ENCODE data around the gene FAM50B.

FAM50B gene, protein sequence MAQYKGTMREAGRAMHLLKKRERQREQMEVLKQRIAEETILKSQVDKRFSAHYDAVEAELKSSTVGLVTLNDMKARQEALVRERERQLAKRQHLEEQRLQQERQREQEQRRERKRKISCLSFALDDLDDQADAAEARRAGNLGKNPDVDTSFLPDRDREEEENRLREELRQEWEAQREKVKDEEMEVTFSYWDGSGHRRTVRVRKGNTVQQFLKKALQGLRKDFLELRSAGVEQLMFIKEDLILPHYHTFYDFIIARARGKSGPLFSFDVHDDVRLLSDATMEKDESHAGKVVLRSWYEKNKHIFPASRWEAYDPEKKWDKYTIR

DNA sequence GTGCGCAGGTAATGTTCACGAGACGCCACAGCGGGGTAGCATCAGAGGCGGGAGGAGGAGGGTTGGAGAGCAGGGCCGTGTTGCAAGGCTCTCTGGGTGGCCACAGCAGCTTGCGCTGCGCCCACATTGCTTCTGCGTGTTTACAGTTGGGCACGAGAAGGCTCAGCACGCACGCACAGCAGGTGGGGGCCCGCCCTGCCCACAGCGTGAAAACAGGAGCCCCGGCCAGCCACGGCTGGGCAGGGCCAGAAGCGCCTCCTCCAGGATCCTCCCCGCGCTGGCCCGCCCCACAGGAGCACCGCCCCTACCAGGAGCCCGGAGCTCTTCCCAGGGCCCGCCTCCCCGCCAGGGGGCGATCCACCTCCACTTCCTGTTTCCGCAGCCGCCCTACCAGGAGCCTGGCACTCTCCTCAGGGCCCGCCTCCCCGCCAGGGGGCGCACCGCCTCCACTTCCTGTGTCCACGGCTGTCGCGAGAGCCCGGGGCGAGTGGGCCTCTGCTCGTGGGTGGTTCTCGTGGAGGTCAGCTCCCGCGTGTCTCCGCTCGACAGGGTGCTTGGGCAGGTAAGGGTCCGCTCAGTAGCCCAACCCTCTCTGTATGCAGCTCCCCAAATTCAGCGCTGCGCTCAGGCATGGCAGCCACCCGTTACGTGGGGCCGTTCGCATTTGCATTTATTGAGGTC is at the start of gene FAM50B:
FAM50B (plus strand) TSS at position 449 of the 681 bp plus-strand sequence. CDS start 439 bp downstream, outside the sequence.
- peak; percentile 78 to 88 for DNase-seq (ENCODE audit: low read depth in 2 of 2)

DNA sequence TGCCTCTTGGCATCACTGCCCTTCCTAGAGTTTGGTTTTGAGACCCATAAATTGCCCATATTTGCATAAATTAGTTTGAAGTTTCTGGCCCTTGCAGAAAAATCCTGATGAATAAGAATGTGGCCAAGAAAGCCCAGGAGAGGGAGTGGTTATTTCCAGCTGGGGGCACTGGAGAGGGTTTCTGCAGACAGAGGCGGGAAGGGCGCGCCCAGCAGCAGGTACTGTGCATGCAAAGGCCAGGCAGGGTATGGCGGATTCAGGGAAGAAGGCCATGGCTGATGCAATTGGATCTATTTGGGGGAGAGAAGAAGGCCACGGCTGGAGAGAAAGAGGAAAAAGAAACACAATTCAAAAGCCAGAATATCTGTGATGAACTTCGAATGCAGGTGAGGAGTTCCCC is 49.5 kb upstream of the FAM50B start:
- DNase-seq (ENCODE audit: low read depth in 2 of 2), result no peak

DNA sequence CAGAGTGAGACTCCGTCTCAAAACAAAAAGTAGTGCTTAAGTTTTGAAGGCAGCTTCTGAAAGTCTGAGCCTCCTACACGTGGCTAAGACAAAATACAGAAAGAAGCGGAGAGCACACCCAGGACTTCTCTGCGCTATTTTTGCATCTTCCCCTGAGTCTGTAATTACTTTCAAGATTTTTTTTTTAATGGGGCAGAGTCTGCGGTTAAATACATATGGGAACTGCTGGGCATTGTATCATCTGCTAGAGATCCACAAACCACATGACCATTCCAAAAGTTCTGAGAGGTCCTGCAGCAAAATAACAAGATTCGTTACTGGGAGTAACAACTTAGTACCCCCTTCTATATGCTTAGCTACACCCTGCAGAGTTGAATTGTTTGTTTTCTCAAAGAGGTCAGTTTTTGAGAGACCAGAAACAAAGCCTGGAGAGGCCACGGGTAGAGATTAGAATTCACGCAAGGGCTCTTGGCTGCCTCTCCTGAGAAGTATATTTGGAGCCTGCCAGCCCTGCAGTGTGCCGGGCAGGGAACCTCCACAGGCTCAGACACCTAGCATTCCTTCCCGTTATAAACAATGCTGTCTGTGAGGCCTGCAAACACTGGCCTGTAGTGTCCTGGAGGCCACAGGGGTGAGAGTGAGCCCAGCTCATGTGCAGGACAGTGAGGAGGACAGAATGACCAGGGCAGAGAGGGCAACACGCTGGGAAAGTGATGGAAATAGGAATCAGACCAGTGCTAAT is 48.2 kb upstream of the FAM50B start:
- no peak for DNase-seq (ENCODE audit: low read depth in 2 of 2)

DNA sequence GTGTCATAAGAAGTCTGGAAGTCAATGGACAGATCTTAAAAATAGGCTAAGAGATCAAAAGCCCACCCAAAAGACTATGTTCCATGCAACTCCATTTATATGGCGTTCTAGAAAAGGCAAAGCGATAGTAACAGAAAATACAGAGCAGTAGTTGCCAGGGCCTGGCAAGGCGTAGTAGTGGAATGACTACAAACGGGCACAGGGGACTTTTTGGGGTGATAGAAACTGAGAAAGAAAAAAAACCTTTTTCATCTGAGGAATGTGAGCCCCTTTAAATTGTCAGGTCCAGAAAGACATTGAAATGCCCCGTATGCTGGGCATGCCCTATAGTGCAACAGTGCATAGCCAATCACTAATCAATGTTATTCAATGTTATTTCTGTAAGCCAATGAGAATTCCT is 47.2 kb upstream of the FAM50B start:
- DNase-seq (ENCODE audit: low read depth in 2 of 2), result no peak

DNA sequence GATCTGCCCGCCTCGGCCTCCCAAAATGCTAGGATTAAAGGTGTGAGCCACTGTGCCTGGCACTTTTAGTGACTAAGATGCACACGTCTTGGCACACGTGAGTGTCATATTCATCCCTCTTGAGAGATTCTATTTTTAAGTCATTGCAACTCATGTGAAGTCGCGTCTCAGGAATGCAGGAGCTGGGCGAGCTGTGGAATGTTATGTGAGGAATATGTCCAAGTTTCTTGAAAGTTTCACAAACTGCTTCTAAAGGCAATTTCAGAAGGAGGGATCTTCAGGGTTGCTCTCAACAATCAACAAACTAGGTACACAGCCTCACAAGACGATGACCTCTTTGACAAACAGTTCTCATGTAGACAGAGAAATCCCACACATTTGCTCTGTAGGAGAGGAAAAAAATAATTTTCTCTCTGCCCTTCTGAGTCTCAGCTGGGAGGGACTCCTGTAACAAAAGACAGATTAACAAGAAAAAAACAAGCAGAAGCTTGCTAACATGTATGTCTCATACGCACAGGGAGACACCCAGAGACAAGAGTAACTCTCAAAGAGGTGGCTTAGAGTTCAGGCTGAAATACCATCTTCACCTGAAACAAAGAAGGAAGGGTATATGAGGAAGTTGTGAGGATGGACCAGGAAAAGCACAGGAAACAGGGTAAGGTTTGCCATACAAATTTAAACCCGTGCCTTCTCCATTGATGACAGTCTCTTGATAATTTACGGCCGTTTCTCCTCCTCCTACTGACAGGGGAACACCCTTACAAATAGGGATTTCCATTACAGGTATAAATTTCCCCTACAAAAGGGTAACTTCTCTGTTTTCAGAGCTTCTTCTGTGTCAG is 45.3 kb upstream of the FAM50B start:
- DNase-seq (ENCODE audit: low read depth in 2 of 2), result no peak

DNA sequence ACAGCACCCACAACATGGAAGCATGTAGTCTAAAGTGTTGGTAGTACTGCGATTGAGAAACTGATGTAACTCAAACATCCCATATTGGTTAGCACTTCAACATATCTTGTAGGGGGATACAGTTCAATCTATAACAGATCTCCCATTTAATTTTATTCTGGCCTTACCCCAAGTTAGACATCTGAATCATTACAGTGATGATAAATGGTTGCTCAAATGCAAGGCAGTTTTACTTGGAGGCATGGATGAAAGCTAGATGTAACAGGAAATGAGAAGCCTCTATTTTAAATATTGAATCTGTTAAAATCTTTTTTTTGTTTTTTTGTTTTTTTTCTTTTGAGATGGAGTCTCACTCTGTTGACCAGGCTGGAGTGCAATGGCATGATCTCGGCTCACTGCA is 44.2 kb upstream of the FAM50B start:
- DNase-seq (ENCODE audit: low read depth in 2 of 2), result no peak

DNA sequence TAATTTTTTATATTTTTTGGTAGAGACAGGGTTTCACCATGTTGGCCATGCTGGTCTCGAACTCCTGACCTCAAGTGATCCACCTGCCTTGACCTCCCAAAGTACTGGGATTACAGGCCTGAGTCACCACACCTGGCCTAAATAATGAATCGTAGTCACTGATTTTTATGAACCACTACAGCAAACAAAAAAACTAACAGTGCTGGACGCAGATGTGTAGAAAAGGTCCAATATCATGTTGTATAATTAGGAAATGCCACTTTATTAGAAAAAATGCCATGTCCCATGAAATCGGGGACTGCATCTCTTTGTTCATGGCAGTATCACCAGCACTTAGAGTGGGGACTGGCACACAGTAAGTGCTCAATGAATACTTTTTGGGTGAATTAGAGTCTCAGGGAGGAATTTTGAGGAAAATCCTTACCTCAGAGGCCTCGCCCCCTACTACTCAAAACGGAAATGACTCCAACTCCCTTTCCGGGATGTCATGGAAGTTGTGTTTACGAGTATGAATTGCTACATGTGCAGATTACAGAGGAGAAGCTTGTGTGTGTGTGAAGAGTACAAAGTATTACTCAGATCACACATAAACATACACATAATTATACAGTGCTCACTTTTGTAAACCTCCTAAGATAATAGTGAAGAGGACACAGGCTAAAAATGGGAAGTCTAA is 43.6 kb upstream of the FAM50B start:
- no peak for DNase-seq (ENCODE audit: low read depth in 2 of 2)

DNA sequence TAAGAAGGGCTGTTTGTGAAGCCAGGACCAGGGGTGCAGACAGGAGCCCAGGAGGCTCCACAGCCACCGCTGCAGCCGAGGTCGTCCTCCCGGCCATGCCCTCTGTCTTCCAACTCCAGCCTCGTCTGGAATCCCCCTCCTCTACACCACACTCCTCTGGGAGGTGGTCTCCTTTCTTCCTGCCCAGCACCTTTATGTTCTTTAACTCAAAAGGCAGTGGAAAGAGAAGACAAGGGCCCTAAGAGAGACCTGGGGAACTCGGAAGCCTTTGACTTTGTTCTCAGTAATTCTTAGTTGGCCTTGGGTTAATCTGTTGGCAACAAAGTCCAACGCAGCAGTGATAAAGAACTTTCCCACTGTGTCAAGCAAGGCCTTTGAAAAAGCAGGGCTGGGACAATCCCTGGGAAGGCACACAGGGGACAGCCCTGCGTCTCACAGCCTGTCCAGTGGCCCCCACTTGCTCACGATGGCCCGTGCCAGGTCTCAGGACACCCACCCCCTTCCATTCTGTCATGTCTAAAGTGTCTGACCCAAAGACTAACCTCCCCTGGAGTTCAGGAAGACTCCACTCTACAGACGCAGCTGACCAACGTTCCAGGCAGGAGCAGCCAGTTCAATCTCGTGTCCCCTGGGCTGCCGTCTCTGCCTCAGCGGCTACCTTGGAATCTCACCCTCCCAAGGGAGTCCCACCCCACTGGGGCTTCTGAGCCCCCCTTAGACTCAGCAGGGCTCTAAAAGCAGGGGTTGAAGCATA is 42.8 kb upstream of the FAM50B start:
- no peak for DNase-seq (ENCODE audit: low read depth in 2 of 2)

DNA sequence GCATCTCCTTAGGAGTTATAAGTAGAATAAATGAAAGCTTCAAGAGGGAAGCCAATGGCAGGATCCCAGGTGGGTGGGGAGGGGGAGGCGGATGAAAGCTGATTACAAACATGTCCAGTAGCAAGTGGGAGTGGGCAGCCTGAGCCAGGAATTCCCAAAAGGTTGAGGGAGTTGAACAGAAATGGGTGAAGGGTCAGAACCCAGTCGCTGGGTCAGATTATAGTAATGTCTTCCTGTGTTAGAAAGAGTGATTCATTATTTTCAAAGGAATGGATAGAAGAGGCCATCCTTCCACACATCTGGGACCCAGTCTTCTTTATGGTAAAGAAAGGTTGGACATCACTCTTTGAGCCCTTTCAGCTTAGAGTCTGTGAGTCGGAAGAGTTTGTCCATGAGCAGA is 41.0 kb upstream of the FAM50B start:
- no peak for DNase-seq (ENCODE audit: low read depth in 2 of 2)

DNA sequence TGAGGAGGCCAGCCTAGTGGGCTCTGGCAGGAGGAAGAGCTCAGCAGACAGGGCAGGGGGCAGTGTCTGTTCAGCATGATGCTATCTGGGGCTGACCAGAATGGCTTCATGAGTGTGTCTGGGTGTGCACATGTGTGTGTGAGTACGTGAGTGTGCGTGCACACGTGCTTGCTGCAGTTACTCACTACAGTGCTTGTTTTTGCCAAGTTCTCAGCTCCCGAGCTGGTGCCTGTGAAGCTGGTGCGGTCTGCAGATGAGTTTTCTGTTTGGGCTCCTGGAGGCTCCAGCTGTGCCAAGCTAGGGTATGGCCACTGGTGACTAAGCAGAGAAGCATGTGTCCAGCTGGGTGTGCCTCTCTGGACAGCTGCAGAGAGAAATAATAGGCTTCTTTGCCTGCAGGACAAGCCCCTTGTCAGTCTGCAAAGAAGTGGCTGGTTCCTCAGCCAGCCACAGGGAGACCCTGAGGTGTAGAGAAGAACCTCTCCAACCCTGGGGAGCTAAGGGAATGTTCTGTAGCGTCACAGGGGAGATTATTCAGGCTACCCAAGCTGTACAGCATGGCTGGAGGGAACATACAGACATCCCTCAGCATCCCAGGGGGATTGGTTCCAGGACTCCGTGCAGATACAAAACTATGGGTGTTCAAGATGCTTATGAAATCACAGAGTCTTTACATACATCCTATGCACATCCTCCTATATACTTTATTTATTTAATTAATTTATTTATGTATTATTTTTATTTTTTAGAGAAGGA is 40.2 kb upstream of the FAM50B start:
- no peak for DNase-seq (ENCODE audit: low read depth in 2 of 2)

DNA sequence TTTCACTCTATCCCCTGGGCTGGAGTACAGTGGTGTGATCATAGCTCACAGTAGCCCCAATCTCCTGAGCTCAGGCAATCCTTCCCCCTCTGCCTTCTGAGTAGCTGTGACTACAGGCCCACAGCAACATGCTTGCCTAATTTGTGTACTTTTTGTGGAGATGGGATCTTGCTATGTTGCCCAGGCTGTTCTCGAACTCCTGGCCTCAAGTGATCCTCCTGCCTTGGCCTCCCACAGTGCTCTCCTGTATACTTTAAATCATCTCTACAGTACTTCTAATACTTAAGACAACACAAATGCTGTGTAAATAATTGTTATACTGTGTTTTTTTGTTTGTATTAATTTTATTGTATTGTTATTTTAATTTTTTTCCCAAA is 39.7 kb upstream of the FAM50B start:
- no peak for DNase-seq (ENCODE audit: low read depth in 2 of 2)

DNA sequence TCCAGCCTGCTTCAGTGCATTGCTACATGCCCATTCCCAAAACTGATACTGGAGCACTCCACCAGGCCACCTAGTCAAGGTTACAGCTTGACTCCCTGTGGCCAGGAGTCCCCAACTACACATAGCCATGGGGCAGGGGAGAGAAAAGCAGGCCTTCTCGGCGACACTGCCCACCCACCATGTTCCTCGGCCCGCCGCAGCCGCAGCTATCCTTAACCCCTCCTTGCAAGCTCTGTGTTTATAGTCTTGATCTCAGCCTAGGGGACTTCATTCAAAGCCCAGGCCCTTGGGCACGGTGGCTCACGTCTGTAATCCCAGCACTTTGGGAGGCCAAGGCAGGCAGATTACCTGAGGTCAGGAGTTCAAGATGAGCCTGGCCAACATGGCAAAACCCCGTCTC is 39.2 kb upstream of the FAM50B start:
- DNase-seq (ENCODE audit: low read depth in 2 of 2), result no peak

DNA sequence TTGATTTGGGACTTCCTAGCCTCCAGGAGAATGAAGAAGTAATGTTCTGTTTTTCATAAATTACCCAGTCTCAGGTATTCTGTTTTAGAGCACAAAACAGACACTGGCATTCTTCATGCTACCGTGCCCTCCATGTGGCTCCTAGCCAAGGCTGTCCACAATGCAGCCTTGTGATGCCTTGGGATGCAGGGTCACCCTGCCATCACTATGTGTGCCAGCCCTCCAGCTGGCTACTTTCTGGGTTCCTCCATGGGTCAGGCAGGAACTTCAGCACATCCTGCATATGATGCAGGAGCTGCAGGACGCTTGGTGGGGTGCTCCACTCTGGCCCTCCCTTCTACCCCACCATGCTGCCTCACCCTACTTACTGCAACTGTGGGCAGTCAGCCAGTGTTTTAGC is 38.0 kb upstream of the FAM50B start:
- DNase-seq (ENCODE audit: low read depth in 2 of 2), result no peak

DNA sequence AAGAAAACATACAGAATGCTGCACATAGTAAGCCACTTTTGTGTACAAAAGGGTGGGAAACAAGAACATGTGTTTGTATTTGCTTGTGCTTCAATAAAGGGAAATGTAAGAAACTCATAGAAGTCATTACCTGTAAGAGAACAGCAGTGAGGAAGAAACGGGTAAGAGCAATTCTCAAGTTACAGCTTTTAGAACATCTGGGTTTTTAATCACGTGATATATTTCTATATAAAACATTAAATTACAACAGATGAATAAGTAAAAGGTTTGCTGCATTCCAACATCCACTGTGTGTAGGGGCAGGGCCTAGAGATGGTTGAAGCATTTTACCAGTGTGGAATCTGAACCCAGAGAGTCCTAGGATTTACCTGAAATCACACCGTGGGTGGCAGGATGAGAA is 36.6 kb upstream of the FAM50B start:
- DNase-seq (ENCODE audit: low read depth in 2 of 2), result no peak

DNA sequence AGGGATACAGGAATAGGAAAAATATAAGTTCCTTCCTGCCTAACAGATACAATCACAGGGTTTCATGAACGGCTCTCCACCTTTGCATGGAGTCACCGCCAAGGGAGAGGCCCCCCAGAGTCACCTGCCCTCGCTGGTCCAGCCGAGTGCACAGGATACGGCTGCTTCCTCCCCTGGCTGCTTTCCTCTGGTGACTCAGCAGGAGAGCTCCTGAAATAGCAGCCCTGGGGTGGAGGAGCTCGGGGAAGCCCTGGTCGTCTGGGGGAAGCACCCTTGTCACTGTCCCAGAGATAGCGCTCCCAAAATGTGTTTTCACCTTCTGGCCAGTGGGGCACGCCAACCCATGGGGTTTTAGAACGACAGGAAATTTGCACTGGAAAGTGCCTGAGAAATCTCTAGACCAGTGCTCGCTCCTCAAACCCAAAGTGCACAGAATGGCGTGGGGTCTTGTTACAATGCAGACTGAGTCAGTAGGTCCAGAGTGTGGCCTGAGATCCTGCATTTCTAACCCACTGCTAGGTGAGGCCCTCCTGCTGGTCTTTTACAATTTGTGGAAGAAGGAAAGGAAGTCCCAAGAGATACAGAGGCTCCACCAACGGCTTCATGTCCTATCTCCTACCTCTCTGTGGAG is 35.9 kb upstream of the FAM50B start:
- DNase-seq (ENCODE audit: low read depth in 2 of 2), result no peak

DNA sequence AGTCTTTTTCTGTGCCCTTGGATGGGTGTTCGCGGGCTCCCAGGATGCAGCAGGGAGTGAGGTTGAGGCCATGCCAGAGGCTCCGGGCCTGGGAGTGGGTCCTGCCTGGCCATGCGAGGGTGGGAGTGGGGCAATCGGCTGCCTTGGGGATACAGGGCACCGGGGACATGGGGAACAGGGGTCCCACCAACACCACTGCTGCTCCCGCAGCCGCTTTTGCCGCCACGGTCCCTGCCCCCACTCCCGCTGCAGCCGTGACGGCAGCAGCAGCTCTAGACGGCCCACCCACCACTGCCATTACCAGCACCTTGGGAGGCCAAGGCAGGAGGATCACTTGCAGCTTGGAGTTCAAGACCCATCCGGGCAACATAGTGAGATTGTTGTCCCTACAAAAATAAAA is 35.3 kb upstream of the FAM50B start:
- no peak for DNase-seq (ENCODE audit: low read depth in 2 of 2)

DNA sequence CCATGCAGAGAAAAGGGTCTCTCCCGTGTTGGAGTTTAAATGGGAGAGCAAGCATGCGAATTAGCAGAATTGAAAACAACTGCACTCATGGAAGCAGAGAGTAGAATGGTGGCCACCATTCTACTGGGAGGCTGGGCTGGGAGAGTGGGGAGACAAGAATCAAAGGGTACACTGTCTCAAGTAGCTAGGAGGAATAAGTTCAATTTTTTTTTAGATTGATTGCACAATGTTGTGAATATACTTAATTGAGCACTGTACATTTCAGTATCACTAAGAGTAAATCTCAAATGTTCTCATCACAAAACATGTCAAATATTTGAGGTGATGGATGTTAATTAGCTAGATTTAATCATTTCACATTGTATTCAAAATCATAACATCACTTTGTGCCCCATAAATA is 34.6 kb upstream of the FAM50B start:
- no peak for DNase-seq (ENCODE audit: low read depth in 2 of 2)

DNA sequence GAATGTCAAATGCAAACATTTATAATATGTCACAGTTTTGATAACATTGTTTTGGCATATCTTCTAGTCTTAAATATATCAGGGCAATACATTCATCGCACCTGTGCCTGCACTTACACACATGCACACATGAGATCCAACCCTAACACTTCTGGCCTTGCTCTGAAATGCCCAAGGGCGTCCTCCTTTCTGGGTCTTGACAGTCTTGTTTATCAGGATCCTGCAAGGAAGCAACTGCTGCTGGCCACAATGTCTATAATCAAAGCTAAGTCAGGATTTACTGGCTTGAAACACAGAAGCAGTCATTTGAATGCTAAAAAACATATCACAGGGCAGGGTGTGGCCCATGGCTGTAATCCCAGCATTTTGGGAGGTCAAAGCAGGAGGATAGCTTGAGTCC is 32.9 kb upstream of the FAM50B start:
- no peak for DNase-seq (ENCODE audit: low read depth in 2 of 2)

Data from stimulated activated CD4-positive, alpha-beta T cell treated with anti-CD3 and anti-CD28 coated beads, Interleukin-12 subunit alpha, Interleukin-12 subunit beta, amount 100 ng/mL, for 24 hours (primary cell).